Astrocyte of the spinal cord (primary cell): ENCODE data around the gene LRP6.
"Not testable (repeated sequence)": the region's sequence is repeated elsewhere in the genome, so short reads cannot be mapped to it uniquely, and the experiment has no call there.

Experiments
- DNase-seq: peaks from one replicate; pipeline ENCODE4 v3.0.0; 2011; ENCODE audit warnings: low read depth, low spot score
- H3K4me3 ChIP-seq: 2 replicates; pipeline ENCODE4 v1.5.1; 2011; ENCODE audit warnings: low read depth, mild to moderate bottlenecking, low read length, moderate library complexity
- in situ Hi-C: cut with HindIII; loops from 2 replicates; pipeline ENCODE4 v1.10.0; 2017; ENCODE audit warnings: low sequenced_read_pairs
- TF ChIP-seq, protein P1 (sequence below): IDR thresholded peaks from 2 replicates; pipeline ENCODE4 v1.5.1; 2012; ENCODE audit warnings: low read depth, mild to moderate bottlenecking, low read length, inconsistent platforms

LRP6 gene

GRCh38 chr12:12116677-12117076 is 150.2 kb downstream of the LRP6 start:
- DNase-seq, result no peak
- in situ Hi-C loops, result no loop called here
- TF ChIP-seq, protein P1, sequence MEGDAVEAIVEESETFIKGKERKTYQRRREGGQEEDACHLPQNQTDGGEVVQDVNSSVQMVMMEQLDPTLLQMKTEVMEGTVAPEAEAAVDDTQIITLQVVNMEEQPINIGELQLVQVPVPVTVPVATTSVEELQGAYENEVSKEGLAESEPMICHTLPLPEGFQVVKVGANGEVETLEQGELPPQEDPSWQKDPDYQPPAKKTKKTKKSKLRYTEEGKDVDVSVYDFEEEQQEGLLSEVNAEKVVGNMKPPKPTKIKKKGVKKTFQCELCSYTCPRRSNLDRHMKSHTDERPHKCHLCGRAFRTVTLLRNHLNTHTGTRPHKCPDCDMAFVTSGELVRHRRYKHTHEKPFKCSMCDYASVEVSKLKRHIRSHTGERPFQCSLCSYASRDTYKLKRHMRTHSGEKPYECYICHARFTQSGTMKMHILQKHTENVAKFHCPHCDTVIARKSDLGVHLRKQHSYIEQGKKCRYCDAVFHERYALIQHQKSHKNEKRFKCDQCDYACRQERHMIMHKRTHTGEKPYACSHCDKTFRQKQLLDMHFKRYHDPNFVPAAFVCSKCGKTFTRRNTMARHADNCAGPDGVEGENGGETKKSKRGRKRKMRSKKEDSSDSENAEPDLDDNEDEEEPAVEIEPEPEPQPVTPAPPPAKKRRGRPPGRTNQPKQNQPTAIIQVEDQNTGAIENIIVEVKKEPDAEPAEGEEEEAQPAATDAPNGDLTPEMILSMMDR, result no peak
- no peak overlapping the region for H3K4me3 ChIP-seq

- no peak overlapping the region for H3K4me3 ChIP-seq
- TF ChIP-seq, protein P1, result no peak
- DNase-seq, result no peak
- in situ Hi-C loops, result no loop called here
Observed at GRCh38 chr12:12115514-12115913, 151.3 kb downstream of the LRP6 start.

- DNase-seq, H3K4me3 ChIP-seq, in situ Hi-C loops: not testable (repeated sequence)
Observed at GRCh38 chr12:12110923-12111555, 155.8 kb downstream of the LRP6 start.

GRCh38 chr12:12108441-12109058 is 158.3 kb downstream of the LRP6 start:
- TF ChIP-seq, protein P1, result no peak
- no peak overlapping the region for H3K4me3 ChIP-seq
- no peak for DNase-seq
- in situ Hi-C loops, result no loop called here

- no peak for DNase-seq
- in situ Hi-C loops, result no loop called here
- H3K4me3 ChIP-seq, result no peak overlapping the region
- TF ChIP-seq, protein P1, result no peak
Observed at GRCh38 chr12:12107678-12108077, 159.2 kb downstream of the LRP6 start.

DNA sequence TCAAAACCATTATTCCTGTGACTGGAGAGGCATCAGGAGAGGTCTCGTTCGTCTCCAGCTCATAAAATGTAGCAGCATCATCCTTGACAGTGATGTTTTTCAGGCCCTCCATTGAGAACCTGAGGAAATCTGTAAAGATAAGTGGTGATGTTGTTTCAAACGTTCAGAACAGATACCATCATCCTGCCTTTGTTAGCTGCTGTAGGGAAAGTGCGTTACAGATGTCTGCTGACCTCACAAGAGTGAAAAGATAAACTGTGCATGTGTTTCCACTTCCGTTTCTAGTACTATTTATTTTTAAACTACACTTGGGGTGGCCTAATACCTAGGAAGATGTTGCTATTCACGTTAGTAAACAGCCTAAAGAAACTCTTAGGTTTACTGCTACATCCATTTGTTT is 167.7 kb downstream of the LRP6 start:
- DNase-seq, result no peak
- H3K4me3 ChIP-seq, result no peak overlapping the region
- TF ChIP-seq, protein P1, result no peak
- in situ Hi-C loops, result no loop called here

DNA sequence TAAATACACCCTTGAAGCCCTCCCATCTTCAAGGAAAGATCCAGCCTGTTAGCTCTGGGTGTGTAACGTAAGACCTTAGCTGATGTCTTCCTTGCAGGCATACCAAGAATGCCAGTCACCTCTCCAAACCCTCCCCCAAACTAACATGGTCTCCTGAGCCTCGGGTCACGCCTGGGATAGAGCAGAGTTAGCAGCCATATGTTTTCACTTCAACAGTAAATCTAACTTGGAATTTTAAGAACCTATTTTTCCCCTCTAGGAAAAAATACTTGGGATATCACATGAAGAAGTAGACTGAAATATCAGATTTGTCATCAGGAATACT is 168.2 kb downstream of the LRP6 start:
- in situ Hi-C loops, result no loop called here
- no peak overlapping the region for H3K4me3 ChIP-seq
- DNase-seq, result no peak
- TF ChIP-seq, protein P1, result no peak
